Activated naive CD4-positive, alpha-beta T cell treated with anti-CD3 and anti-CD28 coated beads, Interleukin-2, amount 10 ng/mL, durations not matched to agents 7 days and 5 days (primary cell): ENCODE data around the gene GOLPH3.
"Not testable (repeated sequence)": the region's sequence is repeated elsewhere in the genome, so short reads cannot be mapped to it uniquely, and the experiment has no call there.

Experiments
- CTCF ChIA-PET: fragments of 350-600 bp; sonication (Branson Sonifier 250); formaldehyde crosslinking; loops from one replicate; lab custom pipeline; 2021; ENCODE audit warnings: antibody characterized with exemption; lab: Charles Lee
- DNase-seq: peaks from one replicate; pipeline ENCODE4 v3.0.0-alpha.2; 2020
- H3K27ac Mint-ChIP-seq: one replicate; pipeline ENCODE4 v1.8.0; 2021; ENCODE audit warnings: mild to moderate bottlenecking, moderate library complexity, mixed read lengths
- H3K27me3 Mint-ChIP-seq: one replicate; pipeline ENCODE4 v1.8.0; 2021; ENCODE audit warnings: mild to moderate bottlenecking, mixed read lengths
- H3K36me3 Mint-ChIP-seq: one replicate; pipeline ENCODE4 v1.8.0; 2021; ENCODE audit warnings: mixed read lengths
- H3K4me1 Mint-ChIP-seq: one replicate; pipeline ENCODE4 v1.8.0; 2021; ENCODE audit warnings: mixed read lengths
- H3K4me3 Mint-ChIP-seq: one replicate; pipeline ENCODE4 v1.8.0; 2021; ENCODE audit warnings: mild to moderate bottlenecking, moderate library complexity, mixed read lengths
- H3K9me3 Mint-ChIP-seq: one replicate; pipeline ENCODE4 v1.8.0; 2021; ENCODE audit warnings: mixed read lengths

GOLPH3 gene

GRCh38 chr5:32092938-32093812 lies 80.9 kb downstream of the GOLPH3 start:
- Mint-ChIP-seq H3K27ac (no peak overlapping the region), H3K36me3 (no peaks in the 10 kb centered on the region), H3K9me3 (no peaks in the 10 kb centered on the region), H3K27me3 (no peaks in the 10 kb centered on the region), H3K4me1 (no peaks in the 10 kb centered on the region), H3K4me3 (no peak overlapping the region)
- peak; percentile 73 for DNase-seq
- CTCF ChIA-PET = interaction anchor here (0.6 to 2.1 kb wide), 21 partner anchors 9 to 574 kb away, joined by 3 to 18 read pairs (median 4); no protein-coding TSS in a partner anchor

GRCh38 chr5:32090755-32091128 lies 83.4 kb downstream of the GOLPH3 start:
- CTCF ChIA-PET = no interaction called here
- Mint-ChIP-seq H3K4me1 (no peaks in the 10 kb centered on the region), H3K27me3 (no peaks in the 10 kb centered on the region), H3K27ac (no peak overlapping the region), H3K4me3 (no peak overlapping the region), H3K9me3 (no peaks in the 10 kb centered on the region), H3K36me3 (no peaks in the 10 kb centered on the region)
- no peak for DNase-seq

- H3K36me3 Mint-ChIP-seq = no peaks in the 10 kb centered on the region
- H3K4me1 Mint-ChIP-seq = no peaks in the 10 kb centered on the region
- no peak overlapping the region for H3K27ac Mint-ChIP-seq
- H3K4me3 Mint-ChIP-seq = no peak overlapping the region
- no peaks in the 10 kb centered on the region for H3K27me3 Mint-ChIP-seq
- CTCF ChIA-PET = no interaction called here
- H3K9me3 Mint-ChIP-seq = no peaks in the 10 kb centered on the region
- no peak for DNase-seq
Measured at GRCh38 chr5:32090026-32090754, 83.9 kb downstream of the GOLPH3 start.

GRCh38 chr5:32089146-32090000 lies 84.7 kb downstream of the GOLPH3 start:
- CTCF ChIA-PET = interaction anchor here (1.1 kb wide), 1 partner anchor 264 kb away, joined by 4 read pairs; no protein-coding TSS in a partner anchor
- DNase-seq = no peak
- Mint-ChIP-seq H3K36me3 (no peaks in the 10 kb centered on the region), H3K27ac (no peak overlapping the region), H3K27me3 (no peaks in the 10 kb centered on the region), H3K4me1 (no peaks in the 10 kb centered on the region), H3K9me3 (no peaks in the 10 kb centered on the region), H3K4me3 (no peak overlapping the region)

GRCh38 chr5:32088214-32088613 lies 85.9 kb downstream of the GOLPH3 start:
- CTCF ChIA-PET = interaction anchor here (1.1 to 1.3 kb wide), 2 partner anchors 12 to 262 kb away, joined by 4 read pairs; no protein-coding TSS in a partner anchor

DNA sequence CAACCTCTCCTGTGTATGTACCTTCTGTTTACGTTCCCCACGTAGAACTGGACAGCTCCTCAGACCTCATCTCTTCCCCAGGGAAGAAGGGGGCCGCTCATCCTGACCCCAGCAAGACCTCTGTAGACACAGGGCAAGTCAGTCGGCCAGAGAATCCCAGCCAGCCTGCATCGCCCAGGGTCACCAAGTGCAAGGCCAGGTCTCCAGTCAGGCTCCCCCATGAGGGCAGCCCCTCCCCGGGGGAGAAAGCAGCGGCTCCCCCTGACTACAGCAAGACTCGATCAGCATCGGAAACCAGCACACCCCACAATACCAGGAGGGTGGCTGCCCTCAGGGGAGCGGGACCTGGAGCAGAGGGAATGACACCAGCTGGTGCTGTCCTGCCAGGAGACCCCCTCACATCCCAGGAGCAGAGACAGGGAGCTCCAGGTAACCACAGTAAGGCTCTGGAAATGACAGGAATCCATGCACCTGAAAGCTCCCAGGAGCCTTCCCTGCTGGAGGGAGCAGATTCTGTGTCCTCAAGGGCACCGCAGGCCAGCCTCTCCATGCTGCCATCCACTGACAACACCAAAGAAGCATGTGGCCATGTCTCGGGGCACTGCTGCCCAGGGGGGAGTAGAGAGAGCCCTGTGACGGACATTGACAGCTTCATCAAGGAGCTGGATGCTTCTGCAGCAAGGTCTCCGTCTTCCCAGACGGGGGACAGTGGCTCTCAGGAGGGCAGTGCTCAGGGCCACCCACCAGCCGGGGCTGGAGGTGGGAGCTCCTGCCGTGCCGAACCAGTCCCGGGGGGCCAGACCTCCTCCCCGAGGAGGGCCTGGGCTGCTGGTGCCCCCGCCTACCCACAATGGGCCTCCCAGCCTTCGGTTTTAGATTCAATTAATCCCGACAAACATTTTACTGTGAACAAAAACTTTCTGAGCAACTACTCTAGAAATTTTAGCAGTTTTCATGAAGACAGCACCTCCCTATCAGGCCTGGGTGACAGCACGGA lies 86.7 kb downstream of the GOLPH3 start:
- Mint-ChIP-seq H3K27ac (no peak overlapping the region), H3K4me1 (no peaks in the 10 kb centered on the region), H3K36me3 (no peaks in the 10 kb centered on the region), H3K9me3 (no peaks in the 10 kb centered on the region), H3K4me3 (no peak overlapping the region), H3K27me3 (no peaks in the 10 kb centered on the region)
- no peak for DNase-seq
- CTCF ChIA-PET = interaction anchor here (1.3 kb wide), 1 partner anchor 11 kb away, joined by 4 read pairs; no protein-coding TSS in a partner anchor

More at GRCh38 chr5:32088214-32088613, 85.9 kb downstream of the GOLPH3 start:
- H3K27ac Mint-ChIP-seq = no peak overlapping the region
- no peaks in the 10 kb centered on the region for H3K36me3 Mint-ChIP-seq
- no peaks in the 10 kb centered on the region for H3K9me3 Mint-ChIP-seq
- H3K4me3 Mint-ChIP-seq = no peak overlapping the region
- H3K27me3 Mint-ChIP-seq = no peaks in the 10 kb centered on the region
- DNase-seq = no peak
- H3K4me1 Mint-ChIP-seq = no peaks in the 10 kb centered on the region

- H3K4me3 Mint-ChIP-seq = no peak overlapping the region
- H3K36me3 Mint-ChIP-seq = no peaks in the 10 kb centered on the region
- DNase-seq = no peak
- H3K4me1 Mint-ChIP-seq = no peaks in the 10 kb centered on the region
- CTCF ChIA-PET = interaction anchor here (0.7 to 1.4 kb wide), 2 partner anchors 9 to 260 kb away, joined by 3 to 9 read pairs; no protein-coding TSS in a partner anchor
- no peak overlapping the region for H3K27ac Mint-ChIP-seq
- H3K27me3 Mint-ChIP-seq = no peaks in the 10 kb centered on the region
- no peaks in the 10 kb centered on the region for H3K9me3 Mint-ChIP-seq
Measured at GRCh38 chr5:32083981-32084430, 90.1 kb downstream of the GOLPH3 start.

- Mint-ChIP-seq H3K27ac (no peak overlapping the region), H3K9me3 (no peaks in the 10 kb centered on the region), H3K4me3 (no peak overlapping the region), H3K4me1 (no peaks in the 10 kb centered on the region), H3K36me3 (no peaks in the 10 kb centered on the region), H3K27me3 (no peaks in the 10 kb centered on the region)
- CTCF ChIA-PET = interaction anchor here (0.6 kb wide), 1 partner anchor 19 kb away, joined by 3 read pairs; no protein-coding TSS in a partner anchor
- no peak for DNase-seq
Measured at GRCh38 chr5:32082701-32083100, 91.4 kb downstream of the GOLPH3 start.

DNA sequence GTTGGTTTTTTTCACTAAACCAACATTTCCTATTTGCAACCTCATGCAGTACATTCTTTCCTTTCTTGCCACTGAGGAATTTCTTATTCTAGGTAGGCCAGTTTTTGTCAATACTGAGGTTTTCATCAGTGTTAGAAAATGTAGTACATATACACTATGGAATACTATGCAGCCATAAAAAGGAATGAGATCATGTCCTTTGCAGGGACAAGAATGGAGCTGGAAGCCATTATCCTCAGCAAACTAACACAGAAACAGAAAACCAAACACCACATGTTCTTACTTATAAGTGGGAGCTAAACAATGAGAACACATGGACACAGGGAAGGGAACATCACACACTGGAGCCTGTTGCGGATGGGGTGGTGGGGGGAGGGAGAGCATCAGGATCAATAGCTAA lies 93.6 kb downstream of the GOLPH3 start:
- H3K4me1 Mint-ChIP-seq, H3K4me3 Mint-ChIP-seq, H3K27me3 Mint-ChIP-seq, DNase-seq, H3K9me3 Mint-ChIP-seq, H3K27ac Mint-ChIP-seq, H3K36me3 Mint-ChIP-seq, CTCF ChIA-PET: not testable (repeated sequence)

GRCh38 chr5:32078855-32079254 lies 95.3 kb downstream of the GOLPH3 start:
- H3K36me3 Mint-ChIP-seq, H3K27ac Mint-ChIP-seq, DNase-seq, H3K4me1 Mint-ChIP-seq, CTCF ChIA-PET, H3K27me3 Mint-ChIP-seq, H3K9me3 Mint-ChIP-seq, H3K4me3 Mint-ChIP-seq: not testable (repeated sequence)

DNA sequence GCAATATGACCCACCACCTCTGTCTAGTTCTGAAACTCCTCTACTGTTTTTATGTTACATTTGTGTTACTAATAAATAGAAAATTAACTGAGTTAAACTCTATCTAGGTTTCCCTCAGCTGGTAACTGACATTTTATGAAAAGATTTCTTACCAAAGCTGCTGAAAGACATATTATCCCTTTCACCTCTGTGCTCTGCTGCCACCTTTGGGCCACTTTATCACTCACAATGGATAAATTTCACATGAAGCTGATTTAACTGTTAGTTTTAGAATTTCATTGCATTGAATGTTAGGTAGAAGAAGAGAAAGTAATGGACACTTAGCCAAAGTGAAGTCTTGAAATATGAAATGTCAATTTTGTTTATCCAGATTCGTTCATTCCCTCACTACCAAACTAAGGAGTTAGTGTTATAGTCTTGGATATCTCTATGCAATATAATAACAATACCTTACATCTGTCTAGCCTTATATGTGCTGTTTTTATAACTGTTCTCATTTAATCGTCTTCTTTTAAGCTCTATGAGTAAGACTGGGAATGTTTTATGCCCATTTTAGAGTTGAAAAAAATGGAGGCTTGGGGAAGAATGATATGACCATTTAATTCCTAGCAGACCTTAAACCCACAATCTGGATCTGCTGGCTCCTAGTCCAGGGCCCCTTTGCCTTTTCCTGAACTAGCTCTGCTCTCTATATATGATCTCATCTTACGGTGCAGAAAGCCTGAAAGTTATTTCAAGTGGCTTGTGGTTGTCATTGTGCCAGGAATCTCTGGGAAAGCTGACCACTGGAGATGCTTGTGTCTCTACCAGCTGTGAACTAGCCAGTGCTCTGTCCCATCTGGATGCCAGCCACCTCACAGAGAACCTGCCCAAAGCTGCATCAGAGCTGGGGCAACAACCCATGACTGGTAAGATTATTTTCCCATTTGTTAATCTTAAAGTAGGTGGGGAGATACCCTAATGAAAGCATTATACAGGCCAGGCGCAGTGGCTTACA lies 97.1 kb downstream of the GOLPH3 start:
- CTCF ChIA-PET = interaction anchor here (0.6 to 2.0 kb wide), 23 partner anchors 11 to 514 kb away, joined by 3 to 26 read pairs (median 4); no protein-coding TSS in a partner anchor
- no peaks in the 10 kb centered on the region for H3K9me3 Mint-ChIP-seq

More for the DNA sequence above, 97.1 kb downstream of the GOLPH3 start:
- peak; percentile 58 for DNase-seq
- H3K4me1 Mint-ChIP-seq = no peaks in the 10 kb centered on the region
- H3K27ac Mint-ChIP-seq = no peak overlapping the region
- no peak overlapping the region for H3K4me3 Mint-ChIP-seq
- H3K27me3 Mint-ChIP-seq = no peaks in the 10 kb centered on the region
- H3K36me3 Mint-ChIP-seq = no peaks in the 10 kb centered on the region
